Gastroesophageal sphincter (tissue), 3 donors: ENCODE results near the gene LCA5L.
A peak's percentile ranks its signal among the peaks of the same experiment; 100 is the strongest.

Experiments used
- CTCF ChIP-seq, 4 experiments: fragments of 200-600 bp in 2 of 4; fragments of 450-650 bp in 2 of 4; sonication (generic) in 1 of 4; IDR thresholded peaks; one replicate each; pipeline ENCODE4 v1.5.1; 2017 to 2019; ENCODE audit warnings: antibody characterized with exemption in 4 of 4, mild to moderate bottlenecking in 2 of 4, moderate library complexity in 2 of 4
- EP300 ChIP-seq: sonication (generic); formaldehyde crosslinking; IDR thresholded peaks from one replicate; pipeline ENCODE4 v1.6.1; 2017; ENCODE audit warnings: antibody characterized with exemption, mild to moderate bottlenecking
- POLR2A ChIP-seq, 2 donors: fragments of 450-650 bp; IDR thresholded peaks; one replicate each; pipeline ENCODE4 v1.6.1; 2017; ENCODE audit warnings: antibody characterized with exemption in 2 of 2, mild to moderate bottlenecking in 2 of 2, moderate library complexity in 1 of 2

GRCh38 chr21:39451332-39452206 is 6.0 kb upstream of the LCA5L start, which contains the start of gene SH3BGR:
- TF ChIP-seq CTCF (IDR thresholded peaks at IDR 0.05) (no peak), POLR2A (IDR thresholded peaks at IDR 0.05) (peak in 1 of 2 donors; percentile 35), EP300 (no peak)
